Trophoblast cell (in vitro differentiated cells and primary cell): Measurements from ENCODE around the gene PLEKHM3.

ENCODE experiments used
- DNase-seq, 2 donors: peaks; one replicate each; pipeline ENCODE4 v3.0.0-alpha.2; 2016
- H2AFZ ChIP-seq: 2 replicates; pipeline ENCODE4 v1.6.1; 2013; ENCODE audit warnings: low read length, moderate library complexity, mild to moderate bottlenecking; ENCODE audit not compliant: insufficient read depth, poor library complexity
- H2AK5ac ChIP-seq: 2 replicates; pipeline ENCODE4 v1.6.1; 2013; ENCODE audit warnings: mild to moderate bottlenecking, low read length
- H2BK120ac ChIP-seq: 2 replicates; pipeline ENCODE4 v1.6.1; 2013; ENCODE audit warnings: low read length, mild to moderate bottlenecking, moderate library complexity; ENCODE audit not compliant: insufficient read depth, poor library complexity
- H2BK12ac ChIP-seq: 2 replicates; pipeline ENCODE4 v1.6.1; 2013; ENCODE audit warnings: mild to moderate bottlenecking, low read length, moderate library complexity
- H2BK5ac ChIP-seq: 2 replicates; pipeline ENCODE4 v1.6.1; 2013; ENCODE audit warnings: low read length, low read depth, moderate library complexity, mild to moderate bottlenecking; ENCODE audit not compliant: poor library complexity
- H3K14ac ChIP-seq: 2 replicates; pipeline ENCODE4 v1.6.1; 2013; ENCODE audit warnings: mild to moderate bottlenecking, low read length
- H3K18ac ChIP-seq: 2 replicates; pipeline ENCODE4 v1.6.1; 2013; ENCODE audit warnings: mild to moderate bottlenecking, low read length
- H3K23ac ChIP-seq: 2 replicates; pipeline ENCODE4 v1.6.1; 2013; ENCODE audit warnings: low read length
- H3K27ac ChIP-seq: 2 replicates; pipeline ENCODE4 v1.5.1; 2013; ENCODE audit warnings: low read depth, mild to moderate bottlenecking, inconsistent platforms, low read length, moderate library complexity
- H3K27me3 ChIP-seq: 2 replicates; pipeline ENCODE4 v1.6.1; 2013; ENCODE audit warnings: inconsistent platforms, mild to moderate bottlenecking, low read length, moderate library complexity; ENCODE audit not compliant: insufficient read depth
- H3K36me3 ChIP-seq, 2 experiments: 1 replicate in 1 of 2; 2 replicates in 1 of 2; pipeline ENCODE4 v1.6.1; 2013; ENCODE audit warnings: low read length in 2 of 2, mild to moderate bottlenecking in 2 of 2, moderate library complexity in 1 of 2; ENCODE audit not compliant: insufficient read depth in 2 of 2, control insufficient read depth in 1 of 2
- H3K4ac ChIP-seq: 2 replicates; pipeline ENCODE4 v1.6.1; 2013; ENCODE audit warnings: low read depth, mild to moderate bottlenecking, low read length, moderate library complexity
- H3K4me1 ChIP-seq, 2 experiments: 1 replicate in 1 of 2; 2 replicates in 1 of 2; pipeline ENCODE4 v1.6.1; 2013; ENCODE audit warnings: low read length in 2 of 2, mild to moderate bottlenecking in 2 of 2, moderate library complexity in 1 of 2; ENCODE audit not compliant: insufficient read depth in 2 of 2, control insufficient read depth in 1 of 2
- H3K4me2 ChIP-seq: 2 replicates; pipeline ENCODE4 v1.6.1; 2013; ENCODE audit warnings: inconsistent platforms, mild to moderate bottlenecking, low read length, moderate library complexity
- H3K4me3 ChIP-seq: 2 replicates; pipeline ENCODE4 v1.5.1; 2013; ENCODE audit warnings: mild to moderate bottlenecking, low read depth, low read length, inconsistent platforms
- H3K79me1 ChIP-seq: one replicate; pipeline ENCODE4 v1.6.1; 2013; ENCODE audit warnings: low read length
- H3K79me2 ChIP-seq: 2 replicates; pipeline ENCODE4 v1.6.1; 2013; ENCODE audit warnings: low read length, mild to moderate bottlenecking; ENCODE audit not compliant: control insufficient read depth, insufficient read depth, poor library complexity
- H3K9ac ChIP-seq: 2 replicates; pipeline ENCODE4 v1.6.1; 2013; ENCODE audit warnings: mild to moderate bottlenecking, low read length
- H3K9me3 ChIP-seq: 2 replicates; pipeline ENCODE4 v1.6.1; 2013; ENCODE audit warnings: low read depth, mild to moderate bottlenecking, control low read depth, inconsistent platforms, low read length; ENCODE audit not compliant: insufficient read depth
- H4K12ac ChIP-seq: 2 replicates; pipeline ENCODE4 v1.6.1; 2013; ENCODE audit warnings: low read depth, mild to moderate bottlenecking, low read length, moderate library complexity
- H4K8ac ChIP-seq: 2 replicates; pipeline ENCODE4 v1.6.1; 2013; ENCODE audit warnings: low read depth, mild to moderate bottlenecking, low read length, moderate library complexity
- H4K91ac ChIP-seq: one replicate; pipeline ENCODE4 v1.6.1; 2013; ENCODE audit warnings: low read depth, mild to moderate bottlenecking, low read length, moderate library complexity
- WGBS: extraction: QIAGEN DNeasy Blood & Tissue Kit; methylation state at CpG from one replicate; pipeline ENCODE4 v1.1.7; 2013; ENCODE audit warnings: missing lambda C conversion rate; ENCODE audit not compliant: insufficient read length, insufficient coverage; ENCODE audit errors: extremely low coverage; 5-methylcytosine and 5-hydroxymethylcytosine counted together

The PLEKHM3 gene

GRCh38 chr2:207833251-207833751 lies 192.0 kb downstream of the PLEKHM3 start:
- Histone ChIP-seq H3K4me2 (no peak overlapping the region), H2AK5ac (no peak overlapping the region), H3K18ac (no peak overlapping the region), H3K9me3 (peaks cover 3% of the 10 kb centered on the region), H3K23ac (peak overlapping the region; percentile 71), H3K79me1 (no peaks in the 10 kb centered on the region), H4K12ac (no peak overlapping the region), H3K14ac (no peak overlapping the region), H2AFZ (no peak overlapping the region), H3K27ac (no peak overlapping the region), H4K8ac (no peak overlapping the region), H3K4me1 (peaks cover 6 to 7% of the 10 kb centered on the region in 2 experiments), H3K27me3 (no peaks in the 10 kb centered on the region), H2BK120ac (no peak overlapping the region), H2BK12ac (no peak overlapping the region), H3K36me3 (no peaks in the 10 kb centered on the region), H3K9ac (no peak overlapping the region), H3K4me3 (no peak overlapping the region), H2BK5ac (no peak overlapping the region), H4K91ac (no peak overlapping the region), H3K79me2 (no peaks in the 10 kb centered on the region), H3K4ac (no peak overlapping the region)
- no CpG with 5 or more reads among the region's 3 CpGs for WGBS
- DNase-seq, result no peak

DNA sequence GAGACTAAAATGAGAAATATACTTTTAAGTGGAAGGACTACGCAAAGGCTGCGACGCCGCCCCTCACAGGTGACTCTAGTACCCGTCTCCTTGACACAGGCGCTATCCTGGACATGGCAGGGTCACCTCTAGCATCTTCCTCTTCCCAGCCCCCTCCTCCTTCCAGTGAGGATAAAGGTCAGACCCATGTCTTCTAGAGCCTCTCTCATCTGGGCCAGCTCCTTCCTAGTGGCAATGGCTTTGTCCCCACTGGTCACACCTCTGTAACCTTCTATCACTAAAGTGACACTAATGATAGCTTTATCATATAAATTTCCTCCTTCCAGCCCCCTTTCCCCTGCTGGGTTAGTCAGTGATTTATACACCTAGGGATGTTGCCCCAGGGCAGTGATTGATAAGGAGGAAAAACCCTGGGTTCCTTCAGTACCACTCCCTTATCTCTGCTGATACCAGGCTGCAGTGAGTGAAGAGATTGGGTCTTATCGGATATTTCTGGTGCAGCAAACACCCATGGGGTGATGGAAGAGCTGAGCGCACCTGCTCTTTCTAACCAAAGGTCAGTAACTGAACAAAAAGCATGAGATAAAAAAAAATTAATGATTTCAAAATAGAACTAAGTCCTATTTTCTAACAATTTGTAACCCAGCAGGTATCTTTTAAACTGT lies 193.6 kb downstream of the PLEKHM3 start:
- Histone ChIP-seq H3K23ac (no peak overlapping the region), H3K27me3 (no peaks in the 10 kb centered on the region), H3K36me3 (no peaks in the 10 kb centered on the region), H2AFZ (no peak overlapping the region), H3K79me2 (no peaks in the 10 kb centered on the region), H2AK5ac (no peak overlapping the region), H3K27ac (no peak overlapping the region), H4K12ac (no peak overlapping the region), H2BK120ac (no peak overlapping the region), H3K4ac (no peak overlapping the region), H3K9ac (no peak overlapping the region), H3K4me3 (no peak overlapping the region), H3K79me1 (no peaks in the 10 kb centered on the region), H2BK5ac (no peak overlapping the region), H3K9me3 (peaks cover 3% of the 10 kb centered on the region), H3K4me2 (no peak overlapping the region), H3K14ac (no peak overlapping the region), H3K18ac (no peak overlapping the region), H4K91ac (no peak overlapping the region), H3K4me1 (peaks cover 6 to 9% of the 10 kb centered on the region in 2 experiments), H2BK12ac (no peak overlapping the region), H4K8ac (no peak overlapping the region)
- no CpG with 5 or more reads among the region's 8 CpGs for WGBS
- no peak for DNase-seq

DNA sequence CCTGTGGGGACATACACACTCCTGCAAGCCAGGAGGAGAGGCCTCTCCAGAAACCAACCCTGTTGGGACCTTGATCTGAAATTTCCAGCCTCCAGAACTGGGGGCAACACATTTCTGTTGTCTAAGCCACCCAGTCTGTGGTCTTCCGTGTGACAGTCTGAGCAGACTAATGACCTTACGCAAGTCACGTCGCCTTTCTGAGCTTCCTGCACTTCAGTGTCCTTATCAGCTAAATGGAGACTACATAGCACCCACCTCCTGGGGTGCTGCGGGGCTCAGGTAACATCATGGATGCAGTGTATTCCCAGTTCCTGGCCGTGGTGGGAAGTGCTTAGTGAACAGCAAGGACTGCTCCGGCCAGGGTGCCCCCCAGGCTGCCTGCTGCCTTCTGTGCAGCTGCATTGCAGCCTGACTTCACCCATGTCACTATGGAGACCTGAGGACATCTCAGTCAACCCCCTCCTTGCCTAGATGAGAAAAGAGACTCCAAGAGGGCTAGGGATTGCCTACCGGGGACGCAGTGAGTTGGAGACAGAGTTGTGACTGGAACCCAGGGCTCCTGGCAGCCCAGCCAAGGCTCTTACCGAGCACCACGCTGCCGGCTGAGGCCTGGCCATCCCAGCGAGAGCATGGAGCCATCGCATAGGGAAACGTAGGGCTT lies 194.4 kb downstream of the PLEKHM3 start:
- H3K9me3 ChIP-seq, result peaks cover 3% of the 10 kb centered on the region
- H3K18ac ChIP-seq, result no peak overlapping the region
- no peak overlapping the region for H4K91ac ChIP-seq
- H2BK12ac ChIP-seq, result no peak overlapping the region
- no CpG with 5 or more reads among the region's 15 CpGs for WGBS
- no peak overlapping the region for H2AFZ ChIP-seq
- H4K12ac ChIP-seq, result no peak overlapping the region
- DNase-seq, result no peak
- H2BK120ac ChIP-seq, result no peak overlapping the region
- H2BK5ac ChIP-seq, result no peak overlapping the region
- H3K14ac ChIP-seq, result no peak overlapping the region
- no peak overlapping the region for H3K4me2 ChIP-seq
- H3K27me3 ChIP-seq, result no peaks in the 10 kb centered on the region
- no peak overlapping the region for H3K4me3 ChIP-seq
- no peak overlapping the region for H3K4ac ChIP-seq
- no peak overlapping the region for H3K23ac ChIP-seq
- H3K4me1 ChIP-seq, result peaks cover 3 to 7% of the 10 kb centered on the region in 2 experiments
- H3K9ac ChIP-seq, result no peak overlapping the region
- no peak overlapping the region for H2AK5ac ChIP-seq
- no peak overlapping the region for H3K27ac ChIP-seq
- no peaks in the 10 kb centered on the region for H3K79me1 ChIP-seq
- no peak overlapping the region for H4K8ac ChIP-seq
- H3K79me2 ChIP-seq, result no peaks in the 10 kb centered on the region
- no peaks in the 10 kb centered on the region for H3K36me3 ChIP-seq

DNA sequence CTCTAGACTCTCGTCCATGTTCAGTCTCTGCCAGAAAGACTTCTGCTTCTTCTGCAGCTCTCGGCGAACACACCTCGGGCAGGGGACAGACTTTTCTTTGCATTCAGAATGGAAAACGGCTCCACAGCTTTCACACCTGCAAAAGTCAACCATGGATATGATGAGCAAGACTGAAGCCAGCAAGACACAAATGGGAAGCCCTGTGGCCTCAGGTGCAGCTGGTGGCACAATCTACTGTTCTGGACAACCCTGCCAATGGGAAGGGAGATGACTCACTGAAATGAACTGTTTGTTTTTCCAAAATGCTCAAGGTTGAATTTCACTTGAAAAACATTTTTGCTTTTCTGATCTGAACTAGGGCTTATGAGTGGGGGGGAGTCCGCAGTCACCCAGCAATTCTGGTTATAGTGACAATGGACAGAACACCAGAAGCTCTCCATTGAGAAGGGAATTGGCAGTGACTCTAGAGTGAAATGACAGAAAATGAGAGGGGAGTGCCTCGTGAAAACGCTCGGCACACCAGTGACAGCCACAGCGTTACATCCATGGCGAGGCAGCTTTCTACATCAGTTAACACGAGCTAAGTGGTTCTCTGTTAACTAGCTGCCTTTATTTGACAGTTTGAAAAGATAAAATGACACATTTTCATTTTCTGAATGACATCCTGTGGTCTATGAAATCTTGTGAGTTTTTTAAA lies 196.8 kb downstream of the PLEKHM3 start:
- Histone ChIP-seq H3K79me1 (no peaks in the 10 kb centered on the region), H3K4me3 (no peak overlapping the region), H2BK5ac (no peak overlapping the region), H3K14ac (no peak overlapping the region), H4K91ac (no peak overlapping the region), H3K4me2 (no peak overlapping the region), H3K23ac (no peak overlapping the region), H3K4ac (no peak overlapping the region), H2BK120ac (no peak overlapping the region), H2BK12ac (no peak overlapping the region), H3K36me3 (no peaks in the 10 kb centered on the region), H3K18ac (no peak overlapping the region), H4K8ac (no peak overlapping the region), H2AFZ (no peak overlapping the region), H3K27me3 (no peaks in the 10 kb centered on the region), H3K9me3 (peaks cover 3% of the 10 kb centered on the region), H2AK5ac (no peak overlapping the region), H3K9ac (no peak overlapping the region), H3K79me2 (no peaks in the 10 kb centered on the region), H3K27ac (peak overlapping the region; percentile 20), H4K12ac (no peak overlapping the region), H3K4me1 (peaks cover 3 to 7% of the 10 kb centered on the region in 2 experiments)
- no CpG with 5 or more reads among the region's 12 CpGs for WGBS
- DNase-seq, result peak; percentile 37 to 54
